ENCODE data around the gene ZNF598. TPM values are rescaled to one million over a fixed set of nuclear protein-coding genes. Genes with fewer than 3 reads are reported as not detected.

Gene ZNF598
- total and polyA plus RNA-seq, 2 of the 13 experiments (the other 11 are each of a cell fraction or from before 2014, with no cell fraction given): 13.5 to 14.2 TPM

DNA sequence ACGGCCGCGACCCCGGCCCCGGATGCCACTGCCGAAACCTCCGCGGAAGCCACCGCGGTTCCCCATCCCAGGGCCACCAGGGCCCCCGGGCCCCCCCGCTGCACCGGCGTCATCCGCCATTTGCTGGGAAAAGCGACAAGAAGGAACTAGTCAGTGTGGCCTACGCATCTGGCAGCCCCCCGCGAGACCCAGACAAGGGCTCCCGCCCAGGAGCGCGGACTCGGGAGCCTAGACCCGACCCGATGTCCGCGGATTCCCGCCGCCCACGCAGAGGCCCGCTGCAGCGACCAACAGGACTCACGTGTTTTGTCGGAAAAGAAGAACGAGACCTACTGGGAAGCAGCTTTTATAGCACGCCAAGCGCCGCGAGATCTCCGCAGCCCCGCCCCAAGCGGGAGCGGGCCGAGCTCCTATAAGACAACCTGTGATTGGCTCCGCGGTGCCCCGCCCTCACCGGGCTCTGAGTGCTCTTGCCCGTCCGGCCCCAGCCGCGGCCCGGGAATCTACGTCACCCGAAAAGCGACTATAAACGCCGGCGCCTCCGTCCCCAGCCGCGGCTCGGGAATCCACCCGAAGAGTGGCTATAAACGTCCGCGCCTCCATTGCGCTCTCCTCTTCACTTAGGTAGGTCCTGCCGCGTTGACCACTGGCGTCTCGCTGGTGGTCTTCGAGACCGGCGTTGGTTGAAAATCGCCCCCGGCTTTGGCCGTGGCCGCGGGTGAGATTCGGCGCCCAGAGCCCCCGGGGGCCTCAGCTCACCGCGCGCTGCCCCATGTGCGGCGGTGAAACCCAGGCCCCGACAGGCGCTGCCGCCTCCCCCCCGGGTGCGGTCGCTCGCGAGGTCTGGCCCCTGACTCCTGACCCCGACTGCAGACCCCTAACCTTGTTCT, 44.9 kb downstream of the ZNF598 start, which contains the start of gene RPS2 (continued):
- TF ChIP-seq ZNF329 (CRISPR knock-in tag; IDR thresholded peaks at IDR 0.05; ENCODE audit: low read depth) (peak; percentile 40; the same call in 1 of the 2 replicates), MTERF4 (CRISPR knock-in tag; IDR thresholded peaks at IDR 0.05) (0 out of 2 replicates have a peak, but pooled peaks have one; percentile 34), CHD2 (IDR thresholded peaks at IDR 0.05; ENCODE audit: low read depth, low read length) (peak; percentile 95), ATF1 (CRISPR knock-in tag; IDR thresholded peaks at IDR 0.05) (peak; percentile 96), AGO2 (optimal IDR thresholded peaks at IDR 0.05; ENCODE audit: low read depth, low read length) (peak; percentile 97), CTCF (CRISPR knock-in tag; IDR thresholded peaks at IDR 0.05) (peak; percentile 2; the same call in 1 of the 2 replicates), ZNF180 (CRISPR knock-in tag; IDR thresholded peaks at IDR 0.05; ENCODE audit: borderline replicate concordance, low read depth) (no peak), XBP1 (CRISPR knock-in tag; IDR thresholded peaks at IDR 0.05) (peak; percentile 60), RFX3 (CRISPR knock-in tag; IDR thresholded peaks at IDR 0.05) (no peak), ZNF18 (CRISPR knock-in tag; IDR thresholded peaks at IDR 0.05; ENCODE audit: insufficient replicate concordance) (peak; percentile 89), GRHL1 (CRISPR knock-in tag; conservative IDR thresholded peaks at IDR 0.05) (no peak), NR2F6 (IDR thresholded peaks at IDR 0.05) (no peak), NR2F6 (CRISPR knock-in tag; IDR thresholded peaks at IDR 0.05) (peak; percentile 44; the same call in 1 of the 2 replicates)
- TF ChIP-seq, protein P1, sequence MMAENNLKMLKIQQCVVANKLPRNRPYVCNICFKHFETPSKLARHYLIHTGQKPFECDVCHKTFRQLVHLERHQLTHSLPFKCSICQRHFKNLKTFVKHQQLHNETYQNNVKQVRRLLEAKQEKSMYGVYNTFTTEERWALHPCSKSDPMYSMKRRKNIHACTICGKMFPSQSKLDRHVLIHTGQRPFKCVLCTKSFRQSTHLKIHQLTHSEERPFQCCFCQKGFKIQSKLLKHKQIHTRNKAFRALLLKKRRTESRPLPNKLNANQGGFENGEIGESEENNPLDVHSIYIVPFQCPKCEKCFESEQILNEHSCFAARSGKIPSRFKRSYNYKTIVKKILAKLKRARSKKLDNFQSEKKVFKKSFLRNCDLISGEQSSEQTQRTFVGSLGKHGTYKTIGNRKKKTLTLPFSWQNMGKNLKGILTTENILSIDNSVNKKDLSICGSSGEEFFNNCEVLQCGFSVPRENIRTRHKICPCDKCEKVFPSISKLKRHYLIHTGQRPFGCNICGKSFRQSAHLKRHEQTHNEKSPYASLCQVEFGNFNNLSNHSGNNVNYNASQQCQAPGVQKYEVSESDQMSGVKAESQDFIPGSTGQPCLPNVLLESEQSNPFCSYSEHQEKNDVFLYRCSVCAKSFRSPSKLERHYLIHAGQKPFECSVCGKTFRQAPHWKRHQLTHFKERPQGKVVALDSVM (CRISPR knock-in tag; IDR thresholded peaks at IDR 0.05): no peak; the same call in 1 of the 2 replicates
- TF ChIP-seq, protein P2, sequence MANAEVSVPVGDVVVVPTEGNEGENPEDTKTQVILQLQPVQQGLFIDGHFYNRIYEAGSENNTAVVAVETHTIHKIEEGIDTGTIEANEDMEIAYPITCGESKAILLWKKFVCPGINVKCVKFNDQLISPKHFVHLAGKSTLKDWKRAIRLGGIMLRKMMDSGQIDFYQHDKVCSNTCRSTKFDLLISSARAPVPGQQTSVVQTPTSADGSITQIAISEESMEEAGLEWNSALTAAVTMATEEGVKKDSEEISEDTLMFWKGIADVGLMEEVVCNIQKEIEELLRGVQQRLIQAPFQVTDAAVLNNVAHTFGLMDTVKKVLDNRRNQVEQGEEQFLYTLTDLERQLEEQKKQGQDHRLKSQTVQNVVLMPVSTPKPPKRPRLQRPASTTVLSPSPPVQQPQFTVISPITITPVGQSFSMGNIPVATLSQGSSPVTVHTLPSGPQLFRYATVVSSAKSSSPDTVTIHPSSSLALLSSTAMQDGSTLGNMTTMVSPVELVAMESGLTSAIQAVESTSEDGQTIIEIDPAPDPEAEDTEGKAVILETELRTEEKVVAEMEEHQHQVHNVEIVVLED (CRISPR knock-in tag; IDR thresholded peaks at IDR 0.05; ENCODE audit: borderline replicate concordance): peak; percentile 80

Data from HepG2 (cell line).